8988T (cell line): ENCODE measurements around the gene INPP4B.

Source experiments
- DNase-seq: peaks from one replicate; pipeline ENCODE4 v3.0.0; 2011

The INPP4B gene

GRCh38 chr4:142326181-142326580, 519.9 kb downstream of the INPP4B start:
- DNase-seq, result no peak

DNA sequence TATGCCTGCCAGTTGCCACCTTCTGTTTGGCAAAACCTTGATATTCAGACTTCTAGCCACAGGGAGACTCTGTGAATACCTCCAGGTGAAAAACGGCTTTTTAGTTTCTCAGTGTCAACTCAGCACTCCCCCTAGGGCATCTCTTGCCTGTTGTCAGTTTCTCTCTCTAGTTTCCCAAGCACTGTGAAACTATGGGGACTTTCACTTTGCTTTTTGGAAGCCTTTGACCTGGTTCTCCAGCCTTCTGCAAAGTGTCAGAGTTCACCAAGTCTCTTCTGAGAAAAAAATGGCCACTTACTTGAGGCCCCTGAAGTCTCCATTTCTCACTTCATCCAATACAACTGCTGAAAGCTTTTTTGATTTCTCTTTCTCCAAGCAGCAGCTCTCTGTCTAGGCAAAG, 521.5 kb downstream of the INPP4B start:
- DNase-seq, result no peak

DNA sequence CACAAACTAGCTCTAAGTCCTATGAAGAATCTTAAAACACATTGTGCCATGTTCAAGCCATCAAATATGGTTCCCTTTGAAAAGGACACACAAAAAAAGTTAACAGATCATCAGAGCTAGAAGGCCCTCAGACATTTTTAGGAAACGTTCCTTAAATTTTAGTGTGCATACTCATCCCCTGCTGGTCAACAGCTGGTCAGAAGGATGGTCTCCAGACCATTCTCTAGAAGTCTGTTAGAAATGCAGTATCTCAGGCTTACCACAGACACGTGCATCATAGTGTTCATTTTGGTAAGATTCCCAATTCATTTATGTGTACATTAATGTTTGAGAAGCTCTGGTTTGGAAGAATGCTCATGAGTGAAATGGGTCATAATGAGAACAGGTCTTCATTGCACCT, 523.1 kb downstream of the INPP4B start:
- DNase-seq, result no peak

DNA sequence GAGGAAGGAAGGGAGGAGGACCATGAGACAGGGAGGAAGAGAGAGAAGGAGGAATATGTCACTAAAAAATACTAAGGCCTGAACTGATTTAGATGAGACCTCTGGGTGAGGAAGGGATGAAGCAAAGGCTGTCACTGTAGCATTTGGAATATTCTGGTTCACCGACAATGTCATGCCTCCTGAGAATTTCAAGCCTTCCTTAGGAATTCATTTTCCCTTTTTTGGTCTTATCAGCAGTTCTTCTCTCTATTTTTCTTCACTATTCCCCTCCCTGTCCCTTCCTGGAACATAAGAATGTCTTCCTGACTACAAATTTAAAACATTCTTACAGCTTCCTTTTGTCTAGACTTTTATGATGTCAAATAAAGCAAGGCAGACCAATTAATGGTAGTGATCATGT, 527.8 kb downstream of the INPP4B start:
- no peak for DNase-seq

- DNase-seq, result no peak
Observed at GRCh38 chr4:142316913-142317312, 529.2 kb downstream of the INPP4B start.

DNA sequence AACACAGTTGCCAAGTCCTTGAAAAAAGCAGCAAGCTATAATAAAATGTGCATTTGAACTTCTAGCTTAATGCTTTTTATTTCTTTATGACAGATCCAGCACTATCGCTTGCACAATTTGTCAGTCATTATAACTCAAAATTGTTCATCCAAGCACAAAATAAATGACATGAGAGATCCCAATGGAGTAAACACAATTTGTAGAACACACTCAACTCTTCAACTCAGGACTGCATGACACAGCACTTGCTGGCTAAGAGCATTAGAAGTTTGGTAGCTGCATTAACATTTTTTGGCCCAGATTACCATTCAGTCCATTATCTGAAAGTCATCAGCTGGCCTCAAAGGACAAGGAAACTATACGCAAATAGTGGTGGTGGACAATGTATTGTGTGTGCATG, 530.1 kb downstream of the INPP4B start:
- no peak for DNase-seq

- DNase-seq, result no peak
Observed at GRCh38 chr4:142314686-142315085, 531.4 kb downstream of the INPP4B start.

DNA sequence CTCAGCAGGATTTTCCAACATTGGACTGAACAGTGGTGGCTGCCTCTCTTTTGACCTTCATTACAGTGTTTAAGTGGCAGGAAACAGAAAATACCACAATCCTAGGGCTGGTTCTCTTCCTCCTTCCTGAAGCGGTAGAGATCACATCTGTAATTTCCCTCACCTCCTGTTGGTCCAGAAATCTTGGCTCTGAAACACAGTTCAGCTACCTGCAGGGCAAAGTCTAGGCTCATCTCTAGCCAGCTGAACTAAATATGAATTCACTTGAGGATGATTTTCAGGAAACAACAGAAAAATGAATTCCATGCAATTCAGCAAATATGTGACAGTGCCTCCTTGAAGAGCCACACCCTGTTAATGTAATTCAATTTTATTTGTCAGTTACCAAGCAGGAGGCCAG, 531.9 kb downstream of the INPP4B start:
- no peak for DNase-seq

- DNase-seq, result no peak
Observed at GRCh38 chr4:142312391-142312790, 533.7 kb downstream of the INPP4B start.

DNA sequence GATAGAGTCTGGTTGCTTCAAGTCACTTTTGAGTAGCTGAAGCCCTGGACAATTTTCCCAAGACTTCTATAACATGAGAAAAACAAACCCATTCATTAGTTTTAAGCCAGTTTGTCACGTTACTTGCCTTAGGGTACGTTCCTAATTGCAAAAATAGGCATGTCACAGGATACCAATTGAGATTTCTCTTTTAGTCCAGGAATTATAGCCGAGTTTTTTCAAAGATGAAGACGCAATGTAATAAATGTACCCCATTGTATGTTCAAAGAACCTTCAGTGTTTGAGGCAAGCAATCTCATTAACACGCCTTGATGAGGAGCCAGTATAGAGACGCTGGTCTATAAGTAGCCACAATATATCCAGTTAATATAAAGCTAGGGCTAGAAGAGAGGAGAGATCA, 534.2 kb downstream of the INPP4B start:
- DNase-seq, result no peak

DNA sequence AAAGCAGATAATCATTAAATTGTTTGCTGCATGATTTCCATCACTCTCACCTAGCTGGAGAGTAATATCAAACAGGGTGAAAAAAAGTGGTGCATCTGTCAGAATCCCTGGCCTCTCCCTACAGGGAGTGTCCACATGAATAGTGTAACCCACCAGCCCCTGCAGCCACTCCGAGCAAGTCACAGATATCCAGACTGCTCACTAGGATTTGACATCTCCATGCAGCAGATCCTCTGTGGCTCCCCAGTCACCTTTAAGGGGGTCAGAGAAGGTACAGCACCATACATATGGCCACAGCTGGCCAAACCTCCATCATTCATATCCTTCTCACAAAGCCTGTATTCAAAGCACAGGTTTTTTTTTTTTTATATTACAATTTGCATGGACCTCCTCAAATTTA, 536.3 kb downstream of the INPP4B start:
- no peak for DNase-seq

DNA sequence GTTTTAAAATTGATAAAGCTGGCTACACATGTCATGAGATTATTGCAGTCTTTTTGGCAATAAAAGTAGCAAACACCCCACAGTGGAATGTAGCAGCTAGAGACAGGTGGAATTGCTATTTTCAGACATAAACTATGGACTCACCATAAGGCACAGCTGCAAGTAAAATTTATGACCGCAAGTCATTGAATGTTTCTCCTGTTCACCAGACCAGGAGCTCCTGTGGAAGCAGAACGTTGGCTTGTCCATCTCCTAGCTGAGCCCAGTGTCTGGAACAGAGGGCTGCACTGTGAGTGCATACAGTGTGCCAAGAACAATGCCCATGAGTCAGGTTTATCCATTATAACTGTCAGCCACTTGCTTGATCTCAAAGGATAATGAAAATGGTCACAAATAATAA, 538.2 kb downstream of the INPP4B start:
- DNase-seq, result no peak

DNA sequence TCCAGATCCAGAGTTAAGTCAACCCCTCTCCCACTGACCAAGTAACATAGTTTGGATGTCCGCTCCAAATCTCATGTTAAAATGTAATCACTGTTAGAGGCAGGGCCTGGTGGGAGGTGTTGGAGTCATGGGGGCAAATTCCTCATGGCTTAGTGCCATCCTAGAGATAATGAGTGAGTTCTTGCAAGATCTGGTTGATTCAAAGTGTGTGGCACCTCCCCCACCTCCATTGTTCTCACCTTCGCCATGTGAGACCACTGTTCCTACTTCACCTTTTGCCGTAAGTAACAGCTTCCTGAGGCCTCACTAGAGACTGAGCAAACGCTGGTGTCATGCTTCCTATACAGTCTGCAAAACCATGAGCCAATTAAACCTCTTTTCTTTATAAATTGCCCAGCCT, 548.8 kb downstream of the INPP4B start:
- DNase-seq, result no peak

- DNase-seq, result no peak
Observed at GRCh38 chr4:142293536-142293935, 552.6 kb downstream of the INPP4B start.

DNA sequence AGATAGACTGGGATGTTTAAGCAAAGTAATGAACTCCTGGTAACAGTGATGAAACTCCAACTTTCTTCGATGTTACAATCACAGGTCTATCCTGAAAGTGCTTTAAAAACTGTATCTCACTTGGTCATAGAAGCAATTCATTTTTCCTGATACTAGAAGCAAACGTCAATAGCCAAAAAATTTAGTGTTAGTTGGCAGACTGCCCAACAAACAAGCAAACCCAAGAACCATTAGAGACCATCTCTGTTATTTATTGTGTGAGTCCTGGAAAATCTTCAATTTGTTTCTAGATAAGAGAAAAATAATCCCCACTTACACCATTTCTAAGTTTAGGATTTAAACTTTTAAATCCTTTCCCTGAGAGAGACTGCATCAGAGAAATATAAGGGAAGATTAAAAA, 553.9 kb downstream of the INPP4B start:
- no peak for DNase-seq

DNA sequence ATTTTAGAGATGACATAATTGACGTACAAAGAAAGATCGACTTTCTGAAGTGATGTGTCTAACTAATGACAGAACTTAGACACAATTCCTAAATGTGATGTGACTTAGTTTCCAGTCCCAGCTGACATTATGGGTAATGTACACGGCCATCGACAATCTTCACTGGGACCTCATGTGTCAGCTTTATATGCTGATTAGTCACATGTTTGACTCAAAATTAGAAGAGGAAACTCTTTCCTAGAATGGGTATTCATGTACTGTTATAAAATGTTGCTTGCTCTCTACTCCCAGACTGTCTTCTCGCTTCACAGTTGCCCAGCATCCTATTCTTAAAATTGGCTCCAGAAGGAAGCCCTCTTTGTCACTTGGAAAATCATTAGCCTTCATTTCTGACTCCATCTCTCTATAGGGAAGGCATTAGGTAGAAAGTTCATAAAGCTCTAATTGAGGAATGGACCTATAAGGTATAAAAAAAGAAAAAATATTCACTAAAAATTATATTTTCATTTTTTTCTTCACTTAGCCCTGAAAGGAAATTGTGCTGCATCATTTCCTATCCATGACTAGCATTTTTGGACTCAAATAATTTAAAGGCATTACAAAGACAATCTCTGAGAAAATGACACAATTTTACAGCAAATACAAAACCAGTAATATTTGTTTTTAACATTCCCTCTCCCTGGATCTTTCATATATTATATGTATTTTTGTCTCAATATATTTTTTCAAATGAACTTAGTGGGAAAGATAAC, 554.6 kb downstream of the INPP4B start:
- DNase-seq, result no peak

- no peak for DNase-seq
Observed at GRCh38 chr4:142287371-142287770, 558.7 kb downstream of the INPP4B start.

DNA sequence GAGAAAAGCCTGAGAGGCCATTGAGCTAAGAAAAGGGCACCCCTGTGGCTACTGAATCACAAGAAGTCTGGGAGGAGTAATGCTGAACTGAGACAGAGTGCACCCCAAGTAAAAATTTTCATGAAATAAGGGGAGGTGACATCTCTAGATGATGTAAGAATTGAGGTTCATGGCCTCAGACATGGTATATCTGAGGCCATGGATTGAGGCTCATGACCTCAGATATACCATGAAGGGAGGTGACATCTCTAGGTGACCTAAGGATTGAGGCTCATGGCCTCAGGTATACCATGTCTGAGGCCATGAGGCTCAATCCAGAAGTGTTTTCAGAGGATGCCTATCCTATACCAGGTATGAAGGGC, 560.9 kb downstream of the INPP4B start:
- DNase-seq, result no peak

DNA sequence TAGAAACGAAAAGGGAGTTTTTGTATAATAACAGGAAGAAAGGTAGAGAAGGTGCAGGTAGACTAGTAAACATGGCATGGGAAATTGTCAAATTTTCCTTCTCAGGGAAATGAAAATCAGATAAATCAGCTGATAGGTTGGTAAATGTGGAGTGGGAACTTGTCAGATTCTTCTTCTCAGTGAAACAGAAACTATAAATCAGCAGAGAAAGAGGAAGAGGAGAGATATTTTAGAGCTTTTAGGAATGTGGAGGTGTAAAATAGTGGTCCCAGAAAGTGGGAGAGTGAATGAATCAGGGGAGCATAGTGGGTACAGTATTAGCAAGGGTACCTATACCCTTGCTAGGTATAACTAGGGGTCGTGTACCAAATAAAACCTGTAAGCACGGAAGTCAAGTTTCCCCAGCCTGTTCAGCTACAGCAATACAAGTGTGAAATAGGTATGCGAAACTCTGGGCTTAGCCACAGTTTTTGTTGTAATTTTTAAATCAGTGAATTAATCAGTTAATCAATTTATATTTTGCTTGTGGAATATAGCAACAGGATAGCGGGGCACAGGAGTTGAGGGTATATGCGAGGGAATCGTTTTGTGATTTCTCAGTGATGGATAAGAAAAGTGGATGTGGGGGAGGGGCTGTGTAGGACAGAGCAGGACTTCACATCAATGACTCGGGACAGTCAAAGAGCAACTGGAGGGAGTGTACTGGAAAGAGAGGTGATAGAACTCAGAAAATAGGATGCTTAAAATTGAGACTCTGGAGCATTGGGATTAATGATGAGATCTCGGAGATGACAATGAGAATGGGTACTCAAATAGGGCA, 561.5 kb downstream of the INPP4B start:
- DNase-seq, result no peak

GRCh38 chr4:142282870-142283431, 563.1 kb downstream of the INPP4B start:
- DNase-seq, result no peak

- no peak for DNase-seq
Observed at GRCh38 chr4:142281999-142282398, 564.1 kb downstream of the INPP4B start.

DNA sequence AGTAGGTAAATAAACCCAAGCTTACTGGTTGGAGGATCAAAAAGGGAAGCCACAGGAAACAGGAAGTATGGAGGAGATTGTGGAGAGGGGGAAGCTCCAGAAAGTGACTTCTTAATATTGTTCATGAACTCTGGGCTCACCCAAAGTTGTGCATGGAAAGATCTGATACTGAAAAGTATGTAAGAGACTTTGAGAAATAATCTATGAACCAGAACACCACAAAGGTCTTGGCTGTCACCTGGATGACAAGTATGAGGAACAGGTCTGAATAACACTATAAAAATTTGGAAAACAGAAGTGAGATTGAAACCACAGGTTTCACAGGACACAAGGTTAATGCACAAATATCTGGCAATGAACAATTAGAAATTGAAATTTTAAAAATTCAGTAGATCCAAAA, 567.4 kb downstream of the INPP4B start:
- DNase-seq, result no peak

GRCh38 chr4:142278171-142278570, 567.9 kb downstream of the INPP4B start:
- DNase-seq, result no peak

DNA sequence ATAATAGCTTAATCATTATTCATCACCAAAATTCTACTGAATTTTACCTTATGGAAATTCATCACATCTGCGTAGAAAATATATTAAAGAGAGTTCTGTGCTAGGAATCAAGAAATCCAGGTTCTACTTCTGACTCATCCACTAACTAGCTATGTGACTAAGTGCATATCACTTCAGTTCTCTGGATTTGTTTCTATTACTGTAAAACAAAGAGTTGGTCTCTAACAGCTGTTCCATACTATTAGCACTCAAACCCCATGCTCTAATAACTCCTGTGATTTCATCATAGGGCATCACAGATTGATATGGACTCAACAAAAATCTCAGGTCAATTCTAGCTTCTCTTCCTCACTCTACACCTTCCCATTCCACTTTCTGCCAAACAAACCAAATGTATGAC, 572.0 kb downstream of the INPP4B start:
- no peak for DNase-seq
